ENCODE results near the gene HS6ST2.
A peak's percentile ranks its signal among the peaks of the same experiment; 100 is the strongest.

Gene HS6ST2

GRCh38 chrX:132968296-132968949, 10.0 kb upstream of the HS6ST2 start:
- Histone ChIP-seq H3K9me3 (ENCODE audit: low read depth, low read length) (no peaks in the 10 kb centered on the region), H3K27ac (no peak overlapping the region), H3K36me3 (ENCODE audit: insufficient read depth, low read length) (no peaks in the 10 kb centered on the region), H3K9ac (ENCODE audit: insufficient read length) (no peak overlapping the region), H3K4me3 (no peak overlapping the region)
- TF ChIP-seq POLR2AphosphoS5 (IDR thresholded peaks at IDR 0.05; ENCODE audit: borderline replicate concordance, low read depth, low read length) (no peak), EZH2 (IDR thresholded peaks at IDR 0.05) (no peak), FOXP2 (optimal IDR thresholded peaks at IDR 0.05; ENCODE audit: control extremely low read depth, extremely low read length, insufficient read depth) (no peak)
- DNase-seq (ENCODE audit: low read depth, low spot score), result no peak

GRCh38 chrX:132967049-132967448, 8.6 kb upstream of the HS6ST2 start:
- Histone ChIP-seq H3K4me3 (no peak overlapping the region), H3K36me3 (ENCODE audit: insufficient read depth, low read length) (no peaks in the 10 kb centered on the region), H3K9ac (ENCODE audit: insufficient read length) (no peak overlapping the region), H3K27ac (no peak overlapping the region), H3K9me3 (ENCODE audit: low read depth, low read length) (no peaks in the 10 kb centered on the region)
- TF ChIP-seq POLR2AphosphoS5 (IDR thresholded peaks at IDR 0.05; ENCODE audit: borderline replicate concordance, low read depth, low read length) (no peak), FOXP2 (optimal IDR thresholded peaks at IDR 0.05; ENCODE audit: control extremely low read depth, extremely low read length, insufficient read depth) (no peak)
- no peak for DNase-seq (ENCODE audit: low read depth, low spot score)

- H3K36me3 ChIP-seq (ENCODE audit: insufficient read depth, low read length), result no peaks in the 10 kb centered on the region
- DNase-seq (ENCODE audit: low read depth, low spot score), result no peak
- no peak overlapping the region for H3K4me3 ChIP-seq
- H3K9ac ChIP-seq (ENCODE audit: insufficient read length), result no peak overlapping the region
- TF ChIP-seq EZH2 (IDR thresholded peaks at IDR 0.05) (no peak), POLR2AphosphoS5 (IDR thresholded peaks at IDR 0.05; ENCODE audit: borderline replicate concordance, low read depth, low read length) (no peak), FOXP2 (optimal IDR thresholded peaks at IDR 0.05; ENCODE audit: control extremely low read depth, extremely low read length, insufficient read depth) (no peak)
- H3K27ac ChIP-seq, result no peak overlapping the region
- H3K9me3 ChIP-seq (ENCODE audit: low read depth, low read length), result no peaks in the 10 kb centered on the region
Observed at GRCh38 chrX:132965461-132965860, 7.0 kb upstream of the HS6ST2 start.

GRCh38 chrX:132961511-132961910, 3.1 kb upstream of the HS6ST2 start:
- Histone ChIP-seq H3K9me3 (ENCODE audit: low read depth, low read length) (no peaks in the 10 kb centered on the region), H3K36me3 (ENCODE audit: insufficient read depth, low read length) (no peaks in the 10 kb centered on the region), H3K9ac (ENCODE audit: insufficient read length) (no peak overlapping the region), H3K4me3 (no peak overlapping the region), H3K27ac (no peak overlapping the region)
- TF ChIP-seq POLR2AphosphoS5 (IDR thresholded peaks at IDR 0.05; ENCODE audit: borderline replicate concordance, low read depth, low read length) (no peak), EZH2 (IDR thresholded peaks at IDR 0.05) (no peak), FOXP2 (optimal IDR thresholded peaks at IDR 0.05; ENCODE audit: control extremely low read depth, extremely low read length, insufficient read depth) (no peak)
- no peak for DNase-seq (ENCODE audit: low read depth, low spot score)

GRCh38 chrX:132957211-132958090, 978 bp downstream of the HS6ST2 start:
- H3K9me3 ChIP-seq (ENCODE audit: low read depth, low read length), result no peaks in the 10 kb centered on the region
- no peaks in the 10 kb centered on the region for H3K36me3 ChIP-seq (ENCODE audit: insufficient read depth, low read length)
- peak overlapping the region; percentile 78 for H3K9ac ChIP-seq (ENCODE audit: insufficient read length)
- no peak for TF ChIP-seq POLR2AphosphoS5 (IDR thresholded peaks at IDR 0.05; ENCODE audit: borderline replicate concordance, low read depth, low read length)
- no peak for TF ChIP-seq EZH2 (IDR thresholded peaks at IDR 0.05)
- TF ChIP-seq FOXP2 (optimal IDR thresholded peaks at IDR 0.05; ENCODE audit: control extremely low read depth, extremely low read length, insufficient read depth), result no peak
- no peak for DNase-seq (ENCODE audit: low read depth, low spot score)
- H3K4me3 ChIP-seq, result peak overlapping the region; percentile 80
- no peak overlapping the region for H3K27ac ChIP-seq

GRCh38 chrX:132956421-132957210, 1.8 kb downstream of the HS6ST2 start:
- Histone ChIP-seq H3K36me3 (ENCODE audit: insufficient read depth, low read length) (no peaks in the 10 kb centered on the region), H3K9me3 (ENCODE audit: low read depth, low read length) (no peaks in the 10 kb centered on the region), H3K27ac (no peak overlapping the region), H3K9ac (ENCODE audit: insufficient read length) (no peak overlapping the region), H3K4me3 (peak overlapping the region; percentile 80)
- no peak for DNase-seq (ENCODE audit: low read depth, low spot score)
- TF ChIP-seq POLR2AphosphoS5 (IDR thresholded peaks at IDR 0.05; ENCODE audit: borderline replicate concordance, low read depth, low read length), result no peak
- TF ChIP-seq EZH2 (IDR thresholded peaks at IDR 0.05), result no peak
- no peak for TF ChIP-seq FOXP2 (optimal IDR thresholded peaks at IDR 0.05; ENCODE audit: control extremely low read depth, extremely low read length, insufficient read depth)

- Histone ChIP-seq H3K9ac (ENCODE audit: insufficient read length) (no peak overlapping the region), H3K36me3 (ENCODE audit: insufficient read depth, low read length) (no peaks in the 10 kb centered on the region), H3K9me3 (ENCODE audit: low read depth, low read length) (no peaks in the 10 kb centered on the region), H3K27ac (no peak overlapping the region), H3K4me3 (no peak overlapping the region)
- TF ChIP-seq POLR2AphosphoS5 (IDR thresholded peaks at IDR 0.05; ENCODE audit: borderline replicate concordance, low read depth, low read length), result no peak
- DNase-seq (ENCODE audit: low read depth, low spot score), result no peak
Observed at GRCh38 chrX:132955690-132956089, 2.7 kb downstream of the HS6ST2 start.

- no peak overlapping the region for H3K4me3 ChIP-seq
- H3K36me3 ChIP-seq (ENCODE audit: insufficient read depth, low read length), result no peaks in the 10 kb centered on the region
- no peak overlapping the region for H3K9ac ChIP-seq (ENCODE audit: insufficient read length)
- H3K27ac ChIP-seq, result no peak overlapping the region
- TF ChIP-seq FOXP2 (optimal IDR thresholded peaks at IDR 0.05; ENCODE audit: control extremely low read depth, extremely low read length, insufficient read depth), result no peak
- TF ChIP-seq EZH2 (IDR thresholded peaks at IDR 0.05), result no peak
- no peak for TF ChIP-seq POLR2AphosphoS5 (IDR thresholded peaks at IDR 0.05; ENCODE audit: borderline replicate concordance, low read depth, low read length)
- no peak for DNase-seq (ENCODE audit: low read depth, low spot score)
- no peaks in the 10 kb centered on the region for H3K9me3 ChIP-seq (ENCODE audit: low read depth, low read length)
Observed at GRCh38 chrX:132954323-132954722, 4.1 kb downstream of the HS6ST2 start.

Data from SK-N-MC (cell line).